Transverse colon (tissue), 4 donors: Measurements from ENCODE around the gene KIF4B. TPM values are rescaled to one million over a fixed set of nuclear protein-coding genes. Genes with fewer than 3 reads are reported as not detected.

Experiments used
- DNase-seq: peaks from one replicate; pipeline ENCODE4 v3.0.0-alpha.2; 2019
- H3K27ac ChIP-seq, 4 donors: fragments of 200-600 bp; sonication (generic); 2 replicates each; pipeline ENCODE4 v1.5.1; 2016 to 2018; ENCODE audit warnings: inconsistent platforms in 4 of 4
- H3K27me3 ChIP-seq: fragments of 200-600 bp; sonication (generic); 2 replicates; pipeline ENCODE4 v1.5.1; 2017; ENCODE audit warnings: inconsistent platforms
- H3K36me3 ChIP-seq, 4 donors: fragments of 200-600 bp; sonication (generic); 2 replicates each; pipeline ENCODE4 v1.5.1; 2017 to 2019; ENCODE audit warnings: inconsistent platforms in 4 of 4
- H3K4me1 ChIP-seq, 4 donors: fragments of 200-600 bp; sonication (generic); 2 replicates each; pipeline ENCODE4 v1.5.1; 2017 to 2020; ENCODE audit warnings: inconsistent platforms in 4 of 4
- H3K4me3 ChIP-seq, 4 donors: fragments of 200-600 bp; sonication (generic); 1 replicate in 1 of 4; 2 replicates in 3 of 4; pipeline versions ENCODE4 v1.5.1 to v1.6.1; 2017 to 2019; ENCODE audit warnings: inconsistent platforms in 4 of 4
- H3K9me3 ChIP-seq, 2 donors: fragments of 200-600 bp; sonication (generic); 2 replicates each; pipeline ENCODE4 v1.5.1; 2017 to 2019; ENCODE audit warnings: inconsistent platforms in 2 of 2
- EP300 ChIP-seq: sonication (generic); formaldehyde crosslinking; IDR thresholded peaks from one replicate; pipeline ENCODE4 v1.6.1; 2017; ENCODE audit warnings: antibody characterized with exemption, low read depth
- POLR2A ChIP-seq: fragments of 450-650 bp; IDR thresholded peaks from one replicate; pipeline ENCODE4 v1.6.1; 2016; ENCODE audit warnings: antibody characterized with exemption, mild to moderate bottlenecking, moderate library complexity
- POLR2AphosphoS5 ChIP-seq, 3 donors: sonication (generic); formaldehyde crosslinking; IDR thresholded peaks; one replicate each; pipeline ENCODE4 v1.6.1; 2016; ENCODE audit warnings: antibody characterized with exemption in 3 of 3
- WGBS, 2 donors: methylation state at CpG; one replicate each; pipeline ENCODE4 v1.1.5; 2018; ENCODE audit warnings: low coverage in 1 of 2; 5-methylcytosine and 5-hydroxymethylcytosine counted together
- in situ Hi-C, 4 donors: fragments of 200-750 bp; cut with MboI; loops; one replicate each; pipeline versions ENCODE4 v1.15.0 to v1.15.1; 2017; ENCODE audit warnings: low sequenced_read_pairs in 3 of 4, low pct_ligation_motif_present in 1 of 4, low pct_unique_long_range_greater_than_20kb in 1 of 4
- intact Hi-C: fragments of 100-400 bp; cut with DNase I; formaldehyde crosslinking; loops from one replicate; pipeline ENCODE4 v1.15.1; 2023; ENCODE audit warnings: low total_unique reads
- total RNA-seq, 4 donors: library from RNA; depleted of rRNA; stranded (reverse); fragments of >200 nt; gene quantifications; one replicate each; pipeline ENCODE4 v1.1.0, GENCODE V29; 2016
- TF ChIP-seq, protein P1 (sequence below), 5 experiments: fragments of 200-600 bp in 3 of 5; fragments of 450-650 bp in 2 of 5; sonication (generic) in 3 of 5; IDR thresholded peaks; 1 replicate in 2 of 5; 2 replicates in 3 of 5; pipeline ENCODE4 v1.5.1; 2016 to 2017; ENCODE audit warnings: antibody characterized with exemption in 5 of 5, inconsistent platforms in 3 of 5, mild to moderate bottlenecking in 2 of 5, moderate library complexity in 1 of 5

KIF4B gene
- total RNA-seq, 4 donors from 2014 or later: not detected

DNA sequence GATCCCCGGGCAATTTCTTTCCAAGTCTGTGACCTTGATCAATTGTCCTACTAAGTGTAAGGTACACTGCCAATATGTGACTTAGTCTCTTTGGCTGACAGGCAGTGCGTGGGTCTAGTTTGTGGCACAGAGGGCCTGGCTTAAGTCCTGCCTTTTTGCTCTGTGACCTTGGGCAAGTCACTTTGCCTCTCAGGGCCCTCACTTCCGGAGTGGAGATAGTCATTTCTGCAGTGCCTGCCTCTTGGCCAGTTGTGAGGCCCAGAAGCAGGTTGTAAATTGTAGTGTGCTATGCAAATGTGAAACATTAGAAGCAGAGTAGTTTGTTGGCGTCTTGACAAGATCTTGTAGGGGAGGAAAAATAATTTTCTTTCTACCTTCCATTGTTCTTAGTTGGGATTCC, 39.0 kb downstream of the KIF4B start:
- no peak for DNase-seq
- Histone ChIP-seq H3K27ac (no peak overlapping the region), H3K4me3 (no peak overlapping the region), H3K36me3 (no peaks in the 10 kb centered on the region), H3K9me3 (no peaks in the 10 kb centered on the region), H3K4me1 (no peaks in the 10 kb centered on the region), H3K27me3 (no peaks in the 10 kb centered on the region)
- intact Hi-C loops: no loop called here
- in situ Hi-C loops: no loop called here
- TF ChIP-seq POLR2A (no peak), POLR2AphosphoS5 (IDR thresholded peaks at IDR 0.05) (no peak), EP300 (no peak)
- TF ChIP-seq, protein P1, sequence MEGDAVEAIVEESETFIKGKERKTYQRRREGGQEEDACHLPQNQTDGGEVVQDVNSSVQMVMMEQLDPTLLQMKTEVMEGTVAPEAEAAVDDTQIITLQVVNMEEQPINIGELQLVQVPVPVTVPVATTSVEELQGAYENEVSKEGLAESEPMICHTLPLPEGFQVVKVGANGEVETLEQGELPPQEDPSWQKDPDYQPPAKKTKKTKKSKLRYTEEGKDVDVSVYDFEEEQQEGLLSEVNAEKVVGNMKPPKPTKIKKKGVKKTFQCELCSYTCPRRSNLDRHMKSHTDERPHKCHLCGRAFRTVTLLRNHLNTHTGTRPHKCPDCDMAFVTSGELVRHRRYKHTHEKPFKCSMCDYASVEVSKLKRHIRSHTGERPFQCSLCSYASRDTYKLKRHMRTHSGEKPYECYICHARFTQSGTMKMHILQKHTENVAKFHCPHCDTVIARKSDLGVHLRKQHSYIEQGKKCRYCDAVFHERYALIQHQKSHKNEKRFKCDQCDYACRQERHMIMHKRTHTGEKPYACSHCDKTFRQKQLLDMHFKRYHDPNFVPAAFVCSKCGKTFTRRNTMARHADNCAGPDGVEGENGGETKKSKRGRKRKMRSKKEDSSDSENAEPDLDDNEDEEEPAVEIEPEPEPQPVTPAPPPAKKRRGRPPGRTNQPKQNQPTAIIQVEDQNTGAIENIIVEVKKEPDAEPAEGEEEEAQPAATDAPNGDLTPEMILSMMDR (IDR thresholded peaks at IDR 0.05): no peak
- 62 to 72% methylated on average over 4 of the region's 4 CpGs for WGBS, 2 donors

DNA sequence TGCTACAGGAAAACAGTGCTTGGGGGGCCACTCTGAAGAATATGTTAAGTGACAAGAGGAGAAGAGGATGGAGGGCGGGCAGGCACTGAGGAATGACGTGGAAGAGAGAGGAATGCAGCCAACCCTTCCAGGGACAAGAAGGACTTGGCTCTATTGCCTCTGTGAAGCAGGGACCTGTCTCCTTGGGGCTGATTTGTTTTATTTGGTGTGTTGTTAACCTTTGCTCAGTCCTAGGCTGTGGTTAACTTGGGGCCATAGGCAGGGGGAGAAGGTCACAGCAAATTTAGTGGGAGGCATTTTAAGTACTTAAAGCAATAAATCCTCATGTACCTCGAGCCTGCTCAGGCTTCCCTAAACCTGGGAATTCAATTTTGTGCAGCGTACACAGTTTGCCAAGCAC, 39.9 kb downstream of the KIF4B start:
- no peak overlapping the region for H3K4me3 ChIP-seq
- H3K27me3 ChIP-seq: no peaks in the 10 kb centered on the region
- intact Hi-C loops (no loop called here), in situ Hi-C loops (no loop called here)
- no peak for DNase-seq
- no peak overlapping the region for H3K27ac ChIP-seq
- H3K4me1 ChIP-seq: no peaks in the 10 kb centered on the region
- no peaks in the 10 kb centered on the region for H3K9me3 ChIP-seq
- H3K36me3 ChIP-seq: no peaks in the 10 kb centered on the region
- no peak for TF ChIP-seq EP300
- TF ChIP-seq, protein P1 (IDR thresholded peaks at IDR 0.05): no peak
- no peak for TF ChIP-seq POLR2AphosphoS5 (IDR thresholded peaks at IDR 0.05)
- TF ChIP-seq POLR2A: no peak
- whole genome bisulfite sequencing, 2 donors: 29 to 30% methylated on average over 4 of the region's 4 CpGs

DNA sequence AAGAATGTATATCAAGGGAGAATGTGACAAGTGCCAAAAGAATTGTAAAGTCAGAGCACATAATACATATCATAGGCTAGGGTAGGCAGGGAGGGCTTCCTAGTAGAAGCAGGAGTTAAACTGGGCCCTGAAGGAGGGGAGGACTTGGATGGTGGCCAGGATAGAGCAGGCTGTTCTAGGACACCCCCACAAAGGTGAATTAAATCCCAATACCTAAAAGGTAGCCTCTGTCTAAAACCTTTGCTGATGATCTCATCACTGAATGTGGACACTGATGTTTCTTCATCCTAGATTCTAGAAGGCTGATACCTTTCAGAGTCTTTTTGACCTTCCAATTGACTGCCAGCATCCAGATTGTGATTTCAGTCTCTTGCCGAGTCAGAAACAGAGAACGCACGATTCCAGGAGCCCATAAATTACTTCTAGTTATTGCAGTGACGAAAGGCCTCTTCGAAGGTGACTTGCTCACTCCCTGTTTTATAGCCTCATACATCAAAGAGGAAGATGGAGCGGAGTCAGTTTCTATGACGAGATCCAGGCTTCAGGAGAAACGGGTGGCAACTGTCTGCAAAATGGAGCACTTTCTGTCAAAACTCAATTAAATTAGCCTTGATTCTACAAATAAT, 43.2 kb downstream of the KIF4B start:
- Histone ChIP-seq H3K27ac (no peak overlapping the region), H3K27me3 (no peaks in the 10 kb centered on the region), H3K4me1 (no peaks in the 10 kb centered on the region), H3K36me3 (no peaks in the 10 kb centered on the region), H3K9me3 (no peaks in the 10 kb centered on the region), H3K4me3 (no peak overlapping the region)
- intact Hi-C loops (no loop called here), in situ Hi-C loops (no loop called here)
- no peak for DNase-seq
- WGBS, 2 donors: 40 to 47% methylated on average over 3 to 8 of the region's 8 CpGs
- TF ChIP-seq EP300 (no peak), POLR2A (no peak), POLR2AphosphoS5 (IDR thresholded peaks at IDR 0.05) (peak in 1 of 3 donors; percentile 15)
- TF ChIP-seq, protein P1 (IDR thresholded peaks at IDR 0.05): no peak

DNA sequence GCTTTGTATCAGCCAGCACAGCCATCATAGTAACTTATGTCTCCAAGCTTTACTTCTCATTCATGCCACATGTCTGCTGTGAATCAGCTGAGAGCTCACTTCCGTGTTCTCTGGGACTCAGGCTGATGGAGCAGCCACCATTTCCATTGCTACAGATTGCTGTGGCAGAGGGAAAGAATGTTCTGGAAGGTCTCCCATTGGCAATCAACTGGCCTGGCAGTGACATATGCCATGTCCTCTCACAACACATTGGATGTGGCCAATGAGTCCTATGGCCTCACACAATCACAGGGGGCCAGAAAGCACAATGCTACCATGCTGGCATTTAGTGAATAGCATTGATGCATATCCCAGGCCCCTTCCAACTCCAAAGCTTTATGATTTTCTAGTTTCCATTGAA, 44.1 kb downstream of the KIF4B start:
- no peak overlapping the region for H3K4me3 ChIP-seq
- H3K4me1 ChIP-seq: no peaks in the 10 kb centered on the region
- no peaks in the 10 kb centered on the region for H3K9me3 ChIP-seq
- H3K36me3 ChIP-seq: no peaks in the 10 kb centered on the region
- TF ChIP-seq EP300 (no peak), POLR2A (no peak), POLR2AphosphoS5 (IDR thresholded peaks at IDR 0.05) (no peak)
- TF ChIP-seq, protein P1 (IDR thresholded peaks at IDR 0.05): no peak
- no peaks in the 10 kb centered on the region for H3K27me3 ChIP-seq
- no peak overlapping the region for H3K27ac ChIP-seq
- DNase-seq: no peak
- intact Hi-C loops (no loop called here), in situ Hi-C loops (no loop called here)
- WGBS, 2 donors: 71 to 100% methylated on average over 1 of the region's 1 CpG
